Stimulated activated CD4-positive, alpha-beta T cell treated with anti-CD3 and anti-CD28 coated beads, Interleukin-12 subunit alpha, Interleukin-12 subunit beta, amount 100 ng/mL, for 48 hours (primary cell): Measurements from ENCODE around the gene MICAL2.

Experiments used
- DNase-seq, 3 donors: peaks; one replicate each; pipeline ENCODE4 v3.0.0-alpha.2; 2020; ENCODE audit warnings: low read depth in 2 of 3, low spot score in 1 of 3

The MICAL2 gene

GRCh38 chr11:12243911-12244550 is 133.6 kb downstream of the MICAL2 start:
- DNase-seq = no peak

GRCh38 chr11:12245091-12245490 is 134.7 kb downstream of the MICAL2 start:
- no peak for DNase-seq

GRCh38 chr11:12245549-12246016 is 135.2 kb downstream of the MICAL2 start:
- no peak for DNase-seq

- DNase-seq = no peak
Measured at GRCh38 chr11:12246147-12246546, 135.8 kb downstream of the MICAL2 start.

GRCh38 chr11:12246989-12247388 is 136.6 kb downstream of the MICAL2 start:
- DNase-seq = no peak

GRCh38 chr11:12247543-12248254 is 137.3 kb downstream of the MICAL2 start:
- DNase-seq = no peak

- DNase-seq = no peak
Measured at GRCh38 chr11:12248330-12248729, 137.9 kb downstream of the MICAL2 start.

GRCh38 chr11:12249590-12250260 is 139.3 kb downstream of the MICAL2 start:
- no peak for DNase-seq

GRCh38 chr11:12251666-12252560 is 141.5 kb downstream of the MICAL2 start:
- DNase-seq = no peak

- DNase-seq = no peak
Measured at GRCh38 chr11:12253843-12254281, 143.5 kb downstream of the MICAL2 start.

- DNase-seq = no peak
Measured at GRCh38 chr11:12258451-12258850, 148.1 kb downstream of the MICAL2 start.

GRCh38 chr11:12259956-12260355 is 149.6 kb downstream of the MICAL2 start:
- DNase-seq = no peak

- DNase-seq = no peak
Measured at GRCh38 chr11:12260731-12261521, 150.5 kb downstream of the MICAL2 start.

- no peak for DNase-seq
Measured at GRCh38 chr11:12261551-12261950, 151.2 kb downstream of the MICAL2 start.

GRCh38 chr11:12263141-12263693 is 152.8 kb downstream of the MICAL2 start:
- DNase-seq = no peak

- no peak for DNase-seq
Measured at GRCh38 chr11:12264361-12264760, 154.0 kb downstream of the MICAL2 start.

- no peak for DNase-seq
Measured at GRCh38 chr11:12266132-12266531, 155.7 kb downstream of the MICAL2 start.

- no peak for DNase-seq
Measured at GRCh38 chr11:12266943-12267342, 156.6 kb downstream of the MICAL2 start.

GRCh38 chr11:12267921-12268320 is 157.5 kb downstream of the MICAL2 start:
- DNase-seq = no peak

- no peak for DNase-seq
Measured at GRCh38 chr11:12269104-12269441, 158.7 kb downstream of the MICAL2 start.
